Heart right ventricle (tissue), 16 donors: ENCODE data around the gene CLDN22. TPM values are rescaled to one million over a fixed set of nuclear protein-coding genes. Genes with fewer than 3 reads are reported as not detected.

Source experiments
- ATAC-seq, 8 donors: fragments of 200-7000 bp; cut with Tn5 transposase; one replicate each; pipeline ENCODE4 v1.9.1; 2020; ENCODE audit warnings: mild to moderate bottlenecking in 8 of 8, moderate library complexity in 8 of 8, moderate number of reproducible peaks in 1 of 8
- DNase-seq, 2 donors: peaks; one replicate each; pipeline ENCODE4 v3.0.0-alpha.2; 2020
- H3K27ac ChIP-seq, 10 donors: fragments of 200-600 bp; sonication (generic) in 2 of 10; one replicate each; pipeline versions ENCODE4 v1.5.0 to v1.8.0; 2020 to 2022; ENCODE audit warnings: mild to moderate bottlenecking in 3 of 10
- H3K27me3 ChIP-seq, 7 donors: fragments of 200-600 bp; one replicate each; pipeline ENCODE4 v1.8.0; 2021 to 2022; ENCODE audit warnings: mild to moderate bottlenecking in 2 of 7
- H3K36me3 ChIP-seq, 9 donors: fragments of 200-600 bp; sonication (generic) in 1 of 9; one replicate each; pipeline versions ENCODE4 v1.5.0 to v1.8.0; 2020 to 2022; ENCODE audit warnings: mild to moderate bottlenecking in 2 of 9
- H3K4me1 ChIP-seq, 9 donors: fragments of 200-600 bp; sonication (generic) in 1 of 9; one replicate each; pipeline versions ENCODE4 v1.5.0 to v1.8.0; 2020 to 2022; ENCODE audit warnings: mild to moderate bottlenecking in 4 of 9
- H3K4me3 ChIP-seq, 10 donors: fragments of 200-600 bp; sonication (generic) in 2 of 10; one replicate each; pipeline versions ENCODE4 v1.5.0 to v1.8.0; 2020 to 2022; ENCODE audit warnings: mild to moderate bottlenecking in 7 of 10, moderate library complexity in 2 of 10
- H3K9me3 ChIP-seq, 11 donors: fragments of 200-600 bp in 10 of 11; sonication (generic) in 2 of 11; one replicate each; pipeline versions ENCODE4 v1.5.0 to v1.8.0; 2013 to 2022; ENCODE audit warnings: mild to moderate bottlenecking in 2 of 11, control low read depth in 1 of 11, moderate library complexity in 1 of 11
- CTCF ChIP-seq, 9 donors: fragments of 200-600 bp; sonication (generic) in 2 of 9; IDR thresholded peaks; one replicate each; pipeline versions ENCODE4 v1.5.0 to v1.8.0; 2021 to 2022; ENCODE audit warnings: antibody characterized with exemption in 9 of 9, mild to moderate bottlenecking in 5 of 9, moderate library complexity in 1 of 9
- WGBS, 2 donors: extraction: QIAGEN DNeasy Blood & Tissue Kit; methylation state at CpG; one replicate each; pipeline ENCODE4 v1.1.7; 2013; ENCODE audit warnings: inconsistent platforms in 1 of 2; 5-methylcytosine and 5-hydroxymethylcytosine counted together
- intact Hi-C, 10 donors: fragments of 100-400 bp; cut with DNase I; formaldehyde crosslinking; loops; one replicate each; pipeline versions ENCODE4 v1.11.1 to v1.14.2; 2022
- polyA plus RNA-seq, 2 donors: library from polyadenylated mRNA; stranded (reverse); fragments of 200-250 nt; gene quantifications; one replicate each; pipeline ENCODE4 v1.2.3, GENCODE V29; 2013
- total RNA-seq, 10 donors: library from RNA; stranded (reverse); fragmentation: NEBNext Ultra II Directional in 3 of 10; extraction: Animal tissue kit (Norgen Biotek cat#: 25700) in 3 of 10; gene quantifications; one replicate each; pipeline versions ENCODE4 v1.2.1 to v1.2.4, GENCODE V29; 2021 to 2023
- donor health status: Arrhythmogenic right ventricular cardiomyopathy.
- donor health status: ischemic (EF 13 %, LVEDD 7.1; RV severe dilation, severe dysfunction).
- donor health status: healthy with polysubstance abuse.
- donor health status: DM: no; HTN: yes; CAD: no.
- donor health status: DM: no; HTN: no; CAD: no.
- donor health status: ischemic (EF 25% LVEDD 6.9; RV normal size, moderate dysfunction).
- donor health status: ischemic (EF 25% LVEDD 5.7; RV mildly dilated, moderate dysfunction).
- donor health status: healthy.
- donor health status: DM: yes; HTN: yes; CAD: no.
- donor health status: Ischemic cardiomyopathy.
- donor health status: ischemic (EF 35%, LVEDD 5.7; RV mildly dilated, moderate dysfunction).
- donor health status: nonischemic (EF 11% LVEDD 7.7; RV severe dilation, severe dysfunction).
- donor health status: DM: yes; HTN: yes; CAD: no.
- donor health status: PGD.
- donor health status: ischemic (EF 29% LVEDD 5.4; RV normal size, mild dysfunction).
- donor health status: nonischemic (EF 23%, LVEDD 6.1; RV moderate dilation, normal function).

Gene CLDN22
- total and polyA plus RNA-seq, 12 donors: not detected

- Histone ChIP-seq H3K27ac (no peak overlapping the region), H3K9me3 (no peaks in the 10 kb centered on the region), H3K4me3 (no peak overlapping the region), H3K36me3 (peaks cover 0 to 75% (median 12%) of the 10 kb centered on the region in 9 donors), H3K4me1 (no peaks in the 10 kb centered on the region), H3K27me3 (no peaks in the 10 kb centered on the region)
- intact Hi-C loops: loop anchor here in 1 of 10 donors (10.0 kb wide), 1 partner anchor 82 kb away; no protein-coding TSS in a partner anchor
- ATAC-seq: no peak
- no peak for DNase-seq
- TF ChIP-seq CTCF (IDR thresholded peaks at IDR 0.05): no peak
- 87 to 97% methylated on average over 5 of the region's 5 CpGs for WGBS, 2 donors
Observed at GRCh38 chr4:183312841-183313240, 7.2 kb downstream of the CLDN22 start.

- Histone ChIP-seq H3K27ac (no peak overlapping the region), H3K27me3 (no peaks in the 10 kb centered on the region), H3K9me3 (no peaks in the 10 kb centered on the region), H3K4me1 (no peaks in the 10 kb centered on the region), H3K36me3 (peaks cover 0 to 53% (median 0%) of the 10 kb centered on the region in 9 donors), H3K4me3 (no peak overlapping the region)
- 92 to 95% methylated on average over 3 of the region's 3 CpGs for WGBS, 2 donors
- intact Hi-C loops: no loop called here
- ATAC-seq (no peak), DNase-seq (no peak)
- no peak for TF ChIP-seq CTCF (IDR thresholded peaks at IDR 0.05)
Observed at GRCh38 chr4:183306811-183307210, 13.3 kb downstream of the CLDN22 start.

GRCh38 chr4:183304538-183304937 lies 15.5 kb downstream of the CLDN22 start:
- no peak overlapping the region for H3K4me3 ChIP-seq
- peaks cover 0 to 43% (median 0%) of the 10 kb centered on the region in 9 donors for H3K36me3 ChIP-seq
- TF ChIP-seq CTCF (IDR thresholded peaks at IDR 0.05): no peak
- H3K4me1 ChIP-seq: peaks cover 0 to 13% (median 0%) of the 10 kb centered on the region in 9 donors
- no peaks in the 10 kb centered on the region for H3K9me3 ChIP-seq
- H3K27ac ChIP-seq: no peak overlapping the region
- 98 to 100% methylated on average over 2 of the region's 2 CpGs for WGBS, 2 donors
- H3K27me3 ChIP-seq: no peaks in the 10 kb centered on the region
- ATAC-seq (no peak), DNase-seq (no peak)
- intact Hi-C loops: no loop called here

DNA sequence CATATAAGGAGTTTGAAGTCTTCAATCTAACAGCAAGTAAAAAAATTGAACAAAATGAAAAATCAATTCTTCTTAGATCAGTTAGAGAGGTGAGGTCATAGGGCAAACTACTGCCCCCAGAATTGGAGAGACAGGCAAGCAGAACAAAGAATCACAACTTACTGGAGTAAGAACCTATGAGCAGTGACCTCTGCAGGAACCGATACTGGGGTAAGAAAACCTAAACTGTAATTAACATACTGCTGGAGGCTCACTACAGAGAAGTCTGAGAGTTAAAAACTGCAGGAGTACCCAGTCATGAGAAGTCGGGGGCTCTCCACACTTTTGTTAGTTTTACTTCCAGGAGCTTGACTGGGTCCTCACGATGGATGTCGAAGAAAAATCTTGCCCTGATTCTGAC lies 16.0 kb downstream of the CLDN22 start:
- TF ChIP-seq CTCF (IDR thresholded peaks at IDR 0.05): no peak
- intact Hi-C loops: no loop called here
- Histone ChIP-seq H3K4me3 (no peak overlapping the region), H3K27ac (no peak overlapping the region), H3K9me3 (no peaks in the 10 kb centered on the region), H3K4me1 (peaks cover 0 to 13% (median 0%) of the 10 kb centered on the region in 9 donors), H3K36me3 (peaks cover 0 to 47% (median 0%) of the 10 kb centered on the region in 9 donors), H3K27me3 (no peaks in the 10 kb centered on the region)
- DNase-seq (no peak), ATAC-seq (no peak)
- WGBS, 2 donors: 98 to 99% methylated on average over 4 of the region's 4 CpGs
